ENCODE results near the gene CTSE.

The CTSE gene

DNA sequence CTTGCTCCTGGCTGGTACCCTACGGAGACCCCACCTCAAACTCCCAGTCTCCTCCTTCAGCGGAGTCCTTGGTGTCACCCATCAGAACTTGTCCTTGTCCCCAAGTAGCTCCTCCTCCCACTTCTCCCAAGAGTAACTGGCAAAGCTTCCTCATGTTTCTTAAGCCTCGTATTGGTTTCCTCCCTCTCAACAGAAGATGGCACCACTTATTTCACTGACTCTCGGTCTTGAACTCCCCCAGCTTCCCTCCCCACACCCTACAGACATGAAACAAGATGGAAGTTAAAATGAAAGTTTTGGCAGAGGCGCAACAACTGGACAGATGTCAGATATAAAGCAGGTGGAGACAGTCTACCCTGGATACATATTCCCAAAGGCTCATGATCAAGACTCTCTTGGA, 33.9 kb downstream of the CTSE start:
- no peak for DNase-seq

GRCh38 chr1:205988585-205988995, 35.1 kb downstream of the CTSE start:
- no peak for DNase-seq

DNA sequence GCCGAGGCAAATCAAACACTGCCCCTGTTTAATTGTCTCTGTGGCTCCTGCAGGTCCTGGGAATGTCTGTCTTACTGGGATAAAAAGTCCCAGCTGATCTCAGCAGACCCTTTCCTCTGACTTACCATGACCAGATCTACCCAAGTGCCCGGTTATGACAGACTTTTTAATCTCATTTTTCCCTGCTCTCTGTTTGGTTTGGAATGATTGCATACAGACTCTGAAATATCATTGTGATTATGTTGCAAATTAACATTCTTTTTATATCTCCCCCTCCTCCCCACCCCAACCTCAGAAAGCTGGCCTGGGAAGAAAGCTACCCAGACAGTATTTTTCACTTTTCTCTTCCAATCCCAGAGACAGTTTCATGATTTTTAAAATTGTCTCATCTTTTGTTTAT, 36.8 kb downstream of the CTSE start:
- no peak for DNase-seq

DNA sequence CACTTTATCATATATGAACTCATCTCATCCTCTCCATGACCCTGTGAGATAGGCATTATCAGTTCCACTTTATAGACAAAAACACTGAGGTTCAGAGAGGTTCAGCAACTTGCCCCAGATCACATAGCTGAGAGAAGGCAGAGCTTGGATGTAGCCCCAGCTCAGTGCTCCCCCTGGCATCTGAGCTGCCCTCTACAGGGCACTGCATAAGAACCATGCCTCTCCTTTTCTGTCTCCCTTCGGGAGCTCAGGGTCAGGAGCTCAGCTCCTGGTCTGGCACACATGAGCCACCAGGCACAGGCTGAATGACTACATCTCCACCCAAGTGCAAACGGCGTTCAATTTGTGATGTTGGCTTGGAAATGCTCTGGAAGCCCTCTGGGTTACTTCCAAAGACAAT, 37.4 kb downstream of the CTSE start:
- no peak for DNase-seq

DNA sequence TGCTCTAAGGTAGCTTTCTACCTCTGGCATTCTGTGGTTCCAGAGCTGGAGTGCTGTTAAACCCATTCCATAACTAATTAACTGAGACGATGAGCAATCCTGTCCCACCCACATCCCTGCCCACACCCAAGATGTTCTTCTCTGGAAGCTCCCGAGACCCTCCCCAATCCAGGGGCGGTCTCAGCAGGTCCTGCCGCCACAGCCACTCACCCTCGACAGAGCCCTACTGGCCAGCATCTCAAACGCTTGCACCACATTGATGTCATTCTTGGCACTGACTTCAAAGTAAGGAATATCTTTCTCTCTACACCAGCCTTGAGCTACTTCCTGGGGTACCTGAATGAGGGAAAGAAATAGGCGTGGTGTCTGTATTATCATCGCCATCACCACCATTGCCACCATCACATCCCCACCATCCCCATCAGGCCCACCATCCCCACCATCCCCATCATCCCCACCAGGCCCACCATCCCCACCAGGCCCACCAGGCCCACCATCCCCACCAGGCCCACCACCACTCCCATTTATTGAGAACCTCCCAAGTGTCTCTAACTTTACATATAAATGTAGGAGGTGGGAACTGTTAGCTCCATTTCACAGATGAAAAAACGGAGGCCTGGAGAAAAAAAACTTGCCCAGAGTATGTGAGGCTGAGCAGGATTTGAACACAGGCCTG, 38.2 kb downstream of the CTSE start:
- no peak for DNase-seq

- no peak for DNase-seq
Observed at GRCh38 chr1:205983925-205984725, 39.6 kb downstream of the CTSE start.

DNA sequence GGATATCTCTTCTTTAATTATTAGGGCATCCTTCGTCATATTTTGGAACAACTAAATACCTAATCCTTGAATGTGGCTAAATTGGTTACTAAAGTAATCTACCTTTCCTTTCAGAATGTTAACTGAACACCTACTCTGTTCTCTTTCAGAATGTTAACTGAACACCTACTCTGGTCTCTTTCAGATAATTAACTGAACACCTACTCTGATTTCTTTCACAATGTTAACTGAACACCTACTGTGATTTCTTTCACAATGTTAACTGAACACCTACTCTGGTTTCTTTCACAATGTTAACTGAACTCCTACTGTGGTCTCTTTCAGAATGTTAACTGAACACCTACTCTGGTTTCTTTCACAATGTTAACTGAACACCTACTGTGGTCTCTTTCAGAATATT, 42.4 kb downstream of the CTSE start:
- no peak for DNase-seq

DNA sequence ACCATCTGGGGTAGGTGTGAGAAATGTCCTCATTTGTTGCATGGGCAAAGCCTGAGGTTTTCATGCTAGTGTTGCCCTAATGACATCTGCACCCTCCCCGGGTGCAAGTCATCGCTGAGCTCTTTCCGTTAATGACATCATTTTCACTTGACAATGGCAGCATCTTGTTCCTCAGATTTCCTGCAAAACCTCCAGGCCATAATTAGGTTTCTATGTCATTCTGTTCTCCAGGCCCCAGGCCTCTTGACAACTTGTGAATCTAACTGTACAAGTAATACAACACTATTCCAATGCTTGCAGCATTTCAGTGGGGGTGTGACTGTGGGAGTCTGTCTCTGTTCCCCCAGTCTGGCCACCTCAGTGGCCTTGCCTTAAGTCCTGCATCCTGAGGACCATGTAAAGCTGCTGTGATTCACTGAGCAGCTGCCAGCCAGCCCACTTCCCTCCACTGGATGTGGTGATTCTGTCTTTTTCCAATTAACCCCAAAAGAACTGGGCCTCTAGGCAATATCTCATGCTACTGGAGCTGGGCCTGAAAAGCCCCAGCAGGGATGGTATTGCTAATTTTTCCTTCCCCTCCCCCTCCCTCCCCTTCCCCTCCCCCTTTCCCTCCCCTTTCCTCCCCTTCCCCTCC, 43.3 kb downstream of the CTSE start:
- no peak for DNase-seq

DNA sequence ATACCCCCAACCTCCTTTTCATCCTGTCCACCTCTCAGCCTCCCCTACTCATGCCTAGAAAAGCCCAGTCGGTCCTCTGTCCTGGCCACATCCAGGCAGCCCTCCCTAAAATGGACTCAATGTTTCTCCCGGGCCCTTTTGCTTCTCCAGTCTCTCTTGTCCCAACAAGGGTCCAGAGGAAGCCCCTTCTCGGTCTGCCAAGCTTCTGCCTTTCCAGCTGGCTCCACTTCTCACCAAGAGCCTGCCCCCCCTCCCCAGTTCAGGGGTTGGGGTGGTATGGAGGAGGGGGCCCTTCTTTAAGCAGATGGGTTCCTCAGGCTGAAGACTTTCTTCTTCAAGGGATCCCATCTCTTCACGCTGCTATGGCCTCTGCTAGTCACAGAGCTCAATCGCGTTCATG, 44.4 kb downstream of the CTSE start:
- no peak for DNase-seq

DNA sequence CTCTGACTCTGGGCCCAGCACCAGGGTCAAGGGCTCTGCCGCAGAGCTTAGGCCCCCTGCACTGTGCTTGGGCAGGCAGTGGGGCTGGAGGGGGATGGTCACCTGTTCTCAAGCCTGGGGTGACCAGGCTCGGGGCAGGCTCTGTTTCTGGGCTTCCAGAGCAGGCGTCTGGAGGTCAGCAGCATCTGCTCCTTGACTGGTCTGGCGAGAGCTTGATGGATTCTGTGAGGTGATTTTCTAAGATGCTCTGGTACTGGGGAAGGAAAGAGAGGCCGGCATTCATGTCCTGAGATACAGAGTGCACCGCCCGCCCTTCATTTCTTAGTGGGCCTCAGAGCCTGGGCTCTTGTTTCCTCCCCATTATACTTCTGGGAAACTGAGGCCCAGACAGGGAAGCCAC, 45.0 kb downstream of the CTSE start:
- DNase-seq, result no peak

DNA sequence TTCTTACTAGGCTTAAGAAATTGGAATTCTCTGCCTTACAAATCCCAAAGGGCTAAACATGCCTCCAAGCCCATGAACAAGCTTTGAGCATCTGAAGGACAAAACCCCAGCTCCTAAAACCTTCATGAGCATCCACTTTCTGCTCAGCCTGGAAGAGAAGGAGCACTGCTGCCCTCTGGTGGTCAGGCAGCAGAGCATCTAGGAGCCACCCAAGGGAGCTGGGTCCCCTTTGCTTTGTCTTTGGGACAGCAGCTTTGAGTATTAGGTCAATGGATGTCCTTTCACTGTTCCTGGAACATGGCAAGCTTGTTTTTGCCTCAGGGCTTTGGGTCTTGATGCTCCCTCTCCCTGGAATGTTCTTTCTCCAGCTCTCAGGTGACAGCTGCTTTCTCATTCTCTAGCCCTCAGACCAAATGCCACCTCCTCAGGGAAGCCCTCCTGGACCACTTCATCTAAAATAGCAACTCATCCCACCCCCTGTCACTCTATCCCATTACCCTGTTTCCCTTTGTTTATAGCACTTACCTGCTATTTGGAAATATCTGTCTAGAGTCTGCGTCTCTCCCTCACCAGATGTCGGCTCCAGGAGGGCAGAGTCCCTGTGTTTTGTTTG, 46.2 kb downstream of the CTSE start:
- peak; percentile 30 to 81 (median 64) for DNase-seq

- DNase-seq, result no peak
Observed at GRCh38 chr1:205976708-205977401, 46.8 kb downstream of the CTSE start.

GRCh38 chr1:205976036-205976435, 47.7 kb downstream of the CTSE start:
- DNase-seq, result no peak

- DNase-seq, result no peak
Observed at GRCh38 chr1:205975387-205975998, 48.2 kb downstream of the CTSE start.

GRCh38 chr1:205974712-205975111, 49.0 kb downstream of the CTSE start:
- DNase-seq, result no peak

DNA sequence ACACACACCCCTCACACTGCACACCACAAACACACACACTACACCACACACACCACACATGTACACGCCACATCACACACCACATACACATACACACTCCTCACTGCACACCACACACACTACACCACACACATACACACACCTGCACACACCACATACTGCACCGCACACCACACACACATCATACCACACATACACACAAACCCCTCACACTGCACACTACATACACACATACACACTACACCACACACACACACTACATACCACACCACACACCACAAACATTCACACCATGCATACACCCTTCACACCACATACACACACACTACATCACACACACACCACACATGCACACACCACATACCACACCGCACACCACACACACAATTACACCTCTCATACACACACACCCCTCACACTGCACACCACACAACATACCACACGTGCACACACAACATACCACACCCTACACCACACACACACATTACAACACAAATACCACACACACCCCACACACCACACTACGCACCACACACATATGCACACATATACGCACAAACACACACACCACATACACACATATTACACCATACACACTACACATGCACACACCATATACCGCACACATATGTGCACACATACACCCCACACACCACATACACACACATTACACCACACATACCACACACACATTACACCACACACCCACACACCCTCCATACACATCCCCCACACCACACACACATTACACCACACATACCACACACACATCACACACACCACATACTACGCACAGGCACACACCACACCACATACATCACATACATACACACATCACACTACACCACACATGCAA, 50.1 kb downstream of the CTSE start:
- DNase-seq, result no peak

GRCh38 chr1:205972491-205973168, 51.1 kb downstream of the CTSE start:
- no peak for DNase-seq

GRCh38 chr1:205972081-205972480, 51.6 kb downstream of the CTSE start:
- no peak for DNase-seq

GRCh38 chr1:205971082-205971481, 52.6 kb downstream of the CTSE start:
- no peak for DNase-seq

- no peak for DNase-seq
Observed at GRCh38 chr1:205970486-205970885, 53.2 kb downstream of the CTSE start.

GRCh38 chr1:205969229-205969628, 54.5 kb downstream of the CTSE start:
- DNase-seq, result no peak

Data from stimulated activated naive CD4-positive, alpha-beta T cell (primary cell).